ENCODE measurements around the gene LTBR.

Gene LTBR

DNA sequence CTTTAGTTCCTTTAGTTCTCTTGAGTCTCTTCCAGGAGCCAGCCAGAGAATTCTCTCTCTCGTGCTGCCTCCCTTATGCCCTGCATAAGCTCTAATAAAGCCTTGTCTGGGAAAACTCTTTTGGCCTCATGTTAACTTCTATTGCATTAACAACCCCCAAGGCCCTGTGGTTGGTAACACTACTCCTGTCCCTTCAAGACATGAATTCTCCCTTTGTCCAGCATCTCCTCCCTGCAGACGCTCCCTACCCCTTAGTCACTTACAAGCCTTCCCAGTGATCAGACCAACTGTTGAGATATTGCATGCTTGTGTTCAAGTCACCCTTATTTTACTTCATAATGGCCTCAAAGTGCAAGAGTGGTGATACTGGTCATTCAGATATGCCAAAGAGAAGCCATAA is 12.1 kb downstream of the LTBR start:
- TF ChIP-seq, protein P1, sequence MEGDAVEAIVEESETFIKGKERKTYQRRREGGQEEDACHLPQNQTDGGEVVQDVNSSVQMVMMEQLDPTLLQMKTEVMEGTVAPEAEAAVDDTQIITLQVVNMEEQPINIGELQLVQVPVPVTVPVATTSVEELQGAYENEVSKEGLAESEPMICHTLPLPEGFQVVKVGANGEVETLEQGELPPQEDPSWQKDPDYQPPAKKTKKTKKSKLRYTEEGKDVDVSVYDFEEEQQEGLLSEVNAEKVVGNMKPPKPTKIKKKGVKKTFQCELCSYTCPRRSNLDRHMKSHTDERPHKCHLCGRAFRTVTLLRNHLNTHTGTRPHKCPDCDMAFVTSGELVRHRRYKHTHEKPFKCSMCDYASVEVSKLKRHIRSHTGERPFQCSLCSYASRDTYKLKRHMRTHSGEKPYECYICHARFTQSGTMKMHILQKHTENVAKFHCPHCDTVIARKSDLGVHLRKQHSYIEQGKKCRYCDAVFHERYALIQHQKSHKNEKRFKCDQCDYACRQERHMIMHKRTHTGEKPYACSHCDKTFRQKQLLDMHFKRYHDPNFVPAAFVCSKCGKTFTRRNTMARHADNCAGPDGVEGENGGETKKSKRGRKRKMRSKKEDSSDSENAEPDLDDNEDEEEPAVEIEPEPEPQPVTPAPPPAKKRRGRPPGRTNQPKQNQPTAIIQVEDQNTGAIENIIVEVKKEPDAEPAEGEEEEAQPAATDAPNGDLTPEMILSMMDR (IDR thresholded peaks at IDR 0.05; ENCODE audit: low read depth, low read length, missing control alignments) = no peak
- H3K4me3 ChIP-seq (replicated peaks; ENCODE audit: low read depth, low read length) = no peak overlapping the region
- no peak for DNase-seq (ENCODE audit: extremely low read depth, low read depth)

DNA sequence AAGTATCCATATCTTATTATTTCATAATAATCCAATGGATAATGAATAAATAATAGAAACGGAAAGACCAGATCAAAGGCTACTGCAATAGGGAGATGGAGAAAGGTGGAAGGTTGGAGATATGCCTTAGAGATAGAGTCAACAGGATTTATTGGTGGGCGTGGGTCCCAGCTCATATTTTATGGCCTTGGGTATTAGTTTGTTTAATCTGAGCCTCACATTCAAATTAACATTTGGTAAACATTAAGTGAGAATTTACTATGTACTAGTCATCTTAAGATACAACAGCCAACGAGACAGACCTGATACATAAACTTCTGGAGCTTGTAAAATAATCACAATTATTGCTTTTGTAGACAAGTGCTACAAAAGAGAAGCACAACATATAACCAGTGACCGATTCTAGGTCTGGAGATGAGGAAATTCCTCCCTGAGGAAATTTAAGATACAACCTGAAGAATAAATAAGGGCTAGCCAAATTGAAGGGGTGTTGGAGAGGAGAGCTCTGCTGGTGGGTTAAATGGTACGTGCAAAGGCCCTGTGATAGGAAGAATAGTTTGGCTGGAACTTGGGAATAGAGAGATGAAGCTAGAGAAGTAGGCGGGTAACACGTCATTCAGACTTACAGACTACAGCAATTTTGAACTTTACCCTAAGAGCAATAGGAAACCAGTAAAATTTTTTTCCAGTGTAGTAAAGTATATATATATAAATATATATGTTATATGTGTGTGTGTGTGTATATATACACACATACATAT is 16.1 kb downstream of the LTBR start:
- H3K4me3 ChIP-seq (replicated peaks; ENCODE audit: low read depth, low read length) = no peak overlapping the region
- DNase-seq (ENCODE audit: extremely low read depth, low read depth) = no peak
- TF ChIP-seq, protein P1 (IDR thresholded peaks at IDR 0.05; ENCODE audit: low read depth, low read length, missing control alignments) = no peak

DNA sequence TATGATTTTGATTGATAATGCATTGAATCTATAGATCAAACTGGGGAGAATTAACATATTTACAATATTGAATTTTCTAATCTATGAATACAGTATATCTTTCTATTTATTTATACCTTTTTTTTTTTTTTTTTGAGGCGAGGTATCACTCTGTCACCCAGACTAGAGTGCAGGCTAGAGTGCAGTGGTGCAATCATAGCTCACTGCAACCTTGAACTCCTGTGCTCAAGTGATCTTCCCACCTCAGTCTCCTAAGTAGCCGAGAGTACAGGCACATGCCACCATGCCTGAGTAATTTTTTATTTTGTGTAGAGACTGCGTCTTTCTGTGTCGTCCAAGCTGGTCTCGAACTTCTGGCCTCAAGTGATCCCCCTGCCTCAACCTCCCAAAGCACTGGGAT is 20.4 kb downstream of the LTBR start:
- no peak for DNase-seq (ENCODE audit: extremely low read depth, low read depth)
- TF ChIP-seq, protein P1 (IDR thresholded peaks at IDR 0.05; ENCODE audit: low read depth, low read length, missing control alignments) = no peak
- no peak overlapping the region for H3K4me3 ChIP-seq (replicated peaks; ENCODE audit: low read depth, low read length)

DNA sequence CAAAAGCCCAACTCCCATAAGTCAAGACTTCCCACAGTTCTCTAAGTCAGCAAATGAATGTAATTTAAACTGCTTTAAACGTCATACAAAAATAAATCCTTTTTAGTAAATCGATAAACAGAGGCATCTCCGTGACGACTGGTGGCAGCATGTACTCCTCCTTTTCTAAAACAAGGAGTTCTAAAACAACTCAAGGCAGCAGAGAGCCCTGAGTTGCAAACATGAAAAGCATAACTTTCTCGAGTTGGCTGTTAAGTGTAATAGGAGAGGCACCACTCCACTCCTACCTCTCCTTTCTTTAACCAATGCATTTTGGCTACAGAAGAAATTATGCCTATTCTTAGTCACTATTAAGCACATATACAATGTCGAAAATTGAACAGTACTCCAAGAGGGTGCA is 22.0 kb downstream of the LTBR start:
- H3K4me3 ChIP-seq (replicated peaks; ENCODE audit: low read depth, low read length) = no peak overlapping the region
- no peak for DNase-seq (ENCODE audit: extremely low read depth, low read depth)
- TF ChIP-seq, protein P1 (IDR thresholded peaks at IDR 0.05; ENCODE audit: low read depth, low read length, missing control alignments) = no peak

DNA sequence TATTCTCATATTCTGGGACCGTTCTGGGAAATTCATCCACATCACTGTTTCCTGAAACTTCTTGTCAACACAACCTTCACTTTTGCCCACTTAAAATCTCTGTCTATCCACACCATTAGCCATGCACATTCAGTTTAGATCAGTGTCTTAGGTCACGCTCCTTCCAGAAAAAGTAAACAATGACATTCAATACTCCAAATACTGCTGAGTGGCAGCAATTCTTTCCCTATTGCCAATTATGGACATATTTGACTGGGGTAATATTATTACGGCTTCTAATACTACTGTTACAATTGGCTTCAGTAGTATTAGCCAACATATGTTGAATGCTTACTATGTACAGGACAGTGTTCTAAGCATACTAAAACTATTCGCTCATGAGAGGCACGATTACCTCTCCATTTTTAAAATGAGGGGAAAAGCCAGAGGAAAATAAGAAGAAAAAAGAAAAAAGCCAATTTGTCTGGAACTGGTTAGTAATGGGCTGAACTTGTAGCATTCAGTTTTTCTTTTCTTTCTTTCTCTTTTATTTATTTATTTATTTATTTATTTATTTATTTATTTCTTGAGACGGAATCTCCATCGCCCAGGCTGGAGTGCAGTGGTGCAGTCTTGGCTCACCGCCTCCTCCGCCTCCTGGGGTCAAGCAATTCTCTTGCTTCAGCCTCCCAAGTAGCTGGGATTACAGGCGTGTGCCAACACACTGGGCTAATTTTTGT is 23.4 kb downstream of the LTBR start:
- DNase-seq (ENCODE audit: extremely low read depth, low read depth) = no peak
- no peak overlapping the region for H3K4me3 ChIP-seq (replicated peaks; ENCODE audit: low read depth, low read length)
- TF ChIP-seq, protein P1 (IDR thresholded peaks at IDR 0.05; ENCODE audit: low read depth, low read length, missing control alignments) = no peak

DNA sequence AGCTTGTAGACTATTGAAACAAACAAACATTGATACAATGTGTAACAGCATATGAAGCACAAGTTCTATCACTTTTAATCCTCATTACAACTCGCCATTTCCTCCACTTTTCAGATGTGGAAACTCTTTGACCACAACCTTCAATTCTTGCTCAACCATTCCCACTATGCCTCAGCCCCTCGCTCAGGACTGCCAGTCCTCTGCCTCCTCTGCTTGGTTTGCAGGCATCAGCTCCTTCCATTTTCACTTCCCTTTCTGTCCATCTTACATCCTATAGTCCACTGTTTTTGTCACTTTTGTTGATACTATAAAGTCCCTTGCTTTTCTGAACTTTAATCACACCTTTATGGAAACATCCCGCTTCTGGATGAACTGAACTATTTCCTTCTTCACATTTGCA is 32.6 kb downstream of the LTBR start:
- no peak overlapping the region for H3K4me3 ChIP-seq (replicated peaks; ENCODE audit: low read depth, low read length)
- TF ChIP-seq, protein P1 (IDR thresholded peaks at IDR 0.05; ENCODE audit: low read depth, low read length, missing control alignments) = no peak
- DNase-seq (ENCODE audit: extremely low read depth, low read depth) = no peak
